Measurements from ENCODE around the gene LYPD6B.
A peak's percentile ranks its signal among the peaks of the same experiment; 100 is the strongest.

LYPD6B gene

GRCh38 chr2:149028891-149029290 lies 9.6 kb upstream of the LYPD6B start:
- H3K27me3 ChIP-seq (ENCODE audit: insufficient read depth, poor library complexity, severe bottlenecking) = no peaks in the 10 kb centered on the region
- no peak for TF ChIP-seq CTCF (IDR thresholded peaks at IDR 0.05; ENCODE audit: poor library complexity, severe bottlenecking)
- peak overlapping the region; percentile 80 for H3K27ac ChIP-seq (ENCODE audit: poor library complexity, severe bottlenecking)
- DNase-seq (ENCODE audit: low spot score) (no peak), ATAC-seq (ENCODE audit: low read depth) (no peak)
- H3K4me3 ChIP-seq (ENCODE audit: severe bottlenecking) = no peak overlapping the region
- peaks cover 30% of the 10 kb centered on the region for H3K4me1 ChIP-seq (ENCODE audit: insufficient read depth, poor library complexity, severe bottlenecking)
- no peaks in the 10 kb centered on the region for H3K36me3 ChIP-seq (ENCODE audit: low read depth)
- no peaks in the 10 kb centered on the region for H3K9me3 ChIP-seq (ENCODE audit: severe bottlenecking)

GRCh38 chr2:149029307-149029965 lies 9.1 kb upstream of the LYPD6B start:
- DNase-seq (ENCODE audit: low spot score) = no peak
- H3K27me3 ChIP-seq (ENCODE audit: insufficient read depth, poor library complexity, severe bottlenecking) = no peaks in the 10 kb centered on the region
- H3K27ac ChIP-seq (ENCODE audit: poor library complexity, severe bottlenecking) = peak overlapping the region; percentile 80
- H3K36me3 ChIP-seq (ENCODE audit: low read depth) = no peaks in the 10 kb centered on the region
- H3K9me3 ChIP-seq (ENCODE audit: severe bottlenecking) = no peaks in the 10 kb centered on the region
- peaks cover 25% of the 10 kb centered on the region for H3K4me1 ChIP-seq (ENCODE audit: insufficient read depth, poor library complexity, severe bottlenecking)
- no peak for TF ChIP-seq CTCF (IDR thresholded peaks at IDR 0.05; ENCODE audit: poor library complexity, severe bottlenecking)
- no peak for ATAC-seq (ENCODE audit: low read depth)
- H3K4me3 ChIP-seq (ENCODE audit: severe bottlenecking) = no peak overlapping the region

DNA sequence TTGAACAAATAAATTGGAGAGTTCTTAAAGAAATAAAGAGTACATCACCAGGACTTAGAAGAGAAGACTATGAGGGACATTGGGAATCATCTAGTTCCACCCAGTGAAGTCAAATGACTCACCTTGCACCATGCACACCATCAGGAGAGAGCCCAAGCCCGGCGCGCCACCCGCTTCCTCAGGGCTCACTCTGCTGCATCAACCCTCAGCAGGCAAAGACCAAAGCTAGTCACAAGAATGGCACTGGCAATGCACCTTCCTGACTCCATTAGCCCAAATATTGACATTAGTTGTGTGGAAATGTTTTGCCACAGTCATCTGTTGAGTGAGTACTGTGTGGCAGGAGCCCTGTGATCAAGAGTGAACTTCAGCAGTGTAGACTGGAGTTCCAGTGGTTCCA lies 7.1 kb upstream of the LYPD6B start:
- ATAC-seq (ENCODE audit: low read depth) = no peak
- no peaks in the 10 kb centered on the region for H3K27me3 ChIP-seq (ENCODE audit: insufficient read depth, poor library complexity, severe bottlenecking)
- no peak for TF ChIP-seq CTCF (IDR thresholded peaks at IDR 0.05; ENCODE audit: poor library complexity, severe bottlenecking)
- H3K27ac ChIP-seq (ENCODE audit: poor library complexity, severe bottlenecking) = no peak overlapping the region
- no peak overlapping the region for H3K4me3 ChIP-seq (ENCODE audit: severe bottlenecking)
- no peaks in the 10 kb centered on the region for H3K36me3 ChIP-seq (ENCODE audit: low read depth)
- DNase-seq (ENCODE audit: low spot score) = no peak
- H3K9me3 ChIP-seq (ENCODE audit: severe bottlenecking) = no peaks in the 10 kb centered on the region
- peaks cover 24% of the 10 kb centered on the region for H3K4me1 ChIP-seq (ENCODE audit: insufficient read depth, poor library complexity, severe bottlenecking)

- H3K36me3 ChIP-seq (ENCODE audit: low read depth) = no peaks in the 10 kb centered on the region
- ATAC-seq (ENCODE audit: low read depth) = no peak
- no peak for DNase-seq (ENCODE audit: low spot score)
- H3K27me3 ChIP-seq (ENCODE audit: insufficient read depth, poor library complexity, severe bottlenecking) = no peaks in the 10 kb centered on the region
- H3K4me3 ChIP-seq (ENCODE audit: severe bottlenecking) = no peak overlapping the region
- H3K4me1 ChIP-seq (ENCODE audit: insufficient read depth, poor library complexity, severe bottlenecking) = peaks cover 10% of the 10 kb centered on the region
- TF ChIP-seq CTCF (IDR thresholded peaks at IDR 0.05; ENCODE audit: poor library complexity, severe bottlenecking) = no peak
- no peak overlapping the region for H3K27ac ChIP-seq (ENCODE audit: poor library complexity, severe bottlenecking)
- H3K9me3 ChIP-seq (ENCODE audit: severe bottlenecking) = no peaks in the 10 kb centered on the region
Observed at GRCh38 chr2:149033716-149034115, 4.8 kb upstream of the LYPD6B start.

GRCh38 chr2:149034406-149034805 lies 4.1 kb upstream of the LYPD6B start:
- TF ChIP-seq CTCF (IDR thresholded peaks at IDR 0.05; ENCODE audit: poor library complexity, severe bottlenecking) = no peak
- H3K27me3 ChIP-seq (ENCODE audit: insufficient read depth, poor library complexity, severe bottlenecking) = no peaks in the 10 kb centered on the region
- H3K27ac ChIP-seq (ENCODE audit: poor library complexity, severe bottlenecking) = no peak overlapping the region
- DNase-seq (ENCODE audit: low spot score) (no peak), ATAC-seq (ENCODE audit: low read depth) (no peak)
- no peaks in the 10 kb centered on the region for H3K36me3 ChIP-seq (ENCODE audit: low read depth)
- no peak overlapping the region for H3K4me3 ChIP-seq (ENCODE audit: severe bottlenecking)
- no peaks in the 10 kb centered on the region for H3K9me3 ChIP-seq (ENCODE audit: severe bottlenecking)
- H3K4me1 ChIP-seq (ENCODE audit: insufficient read depth, poor library complexity, severe bottlenecking) = peaks cover 4% of the 10 kb centered on the region
